C4-2B (cell line): ENCODE results near the gene DPF3.

Experiments
- H3K27ac ChIP-seq: fragments of 450-650 bp; 2 replicates; pipeline ENCODE4 v1.5.1; 2017
- CTCF ChIP-seq: fragments of 450-650 bp; conservative IDR thresholded peaks from 2 replicates; pipeline ENCODE4 v1.5.1; 2017; ENCODE audit warnings: mild to moderate bottlenecking
- ZFX ChIP-seq: fragments of 450-650 bp; IDR thresholded peaks from 2 replicates; pipeline ENCODE4 v1.6.1; 2017

The DPF3 gene

GRCh38 chr14:72608391-72609204 lies 285.3 kb downstream of the DPF3 start:
- H3K27ac ChIP-seq, result no peak overlapping the region
- no peak for TF ChIP-seq ZFX
- no peak for TF ChIP-seq CTCF

- H3K27ac ChIP-seq, result no peak overlapping the region
- no peak for TF ChIP-seq CTCF
- TF ChIP-seq ZFX, result no peak
Measured at GRCh38 chr14:72607386-72608130, 286.3 kb downstream of the DPF3 start.

DNA sequence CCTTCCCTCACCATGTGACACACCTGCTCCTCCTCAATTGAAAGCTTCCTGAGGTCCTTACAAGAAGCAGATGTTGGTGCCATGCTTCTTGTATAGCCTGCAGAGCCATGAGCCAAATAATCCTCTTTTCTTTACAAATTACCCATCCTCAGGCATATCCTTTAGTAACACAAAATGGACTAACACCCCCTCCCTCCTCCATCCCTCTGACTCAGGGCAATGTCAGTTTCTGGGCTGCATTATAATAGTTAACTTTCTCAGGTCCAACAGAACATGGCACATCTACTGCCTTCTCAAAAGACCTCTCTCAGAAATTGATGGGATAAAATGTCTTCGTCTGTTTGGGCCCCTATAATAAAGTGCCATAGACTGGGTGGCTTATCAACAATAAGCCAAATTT lies 287.0 kb downstream of the DPF3 start:
- no peak overlapping the region for H3K27ac ChIP-seq
- TF ChIP-seq ZFX (no peak), CTCF (no peak)

GRCh38 chr14:72605921-72606220 lies 288.0 kb downstream of the DPF3 start:
- TF ChIP-seq CTCF, result no peak
- no peak for TF ChIP-seq ZFX
- H3K27ac ChIP-seq, result no peak overlapping the region

- no peak overlapping the region for H3K27ac ChIP-seq
- TF ChIP-seq CTCF (no peak), ZFX (no peak)
Measured at GRCh38 chr14:72605096-72605920, 288.6 kb downstream of the DPF3 start.

DNA sequence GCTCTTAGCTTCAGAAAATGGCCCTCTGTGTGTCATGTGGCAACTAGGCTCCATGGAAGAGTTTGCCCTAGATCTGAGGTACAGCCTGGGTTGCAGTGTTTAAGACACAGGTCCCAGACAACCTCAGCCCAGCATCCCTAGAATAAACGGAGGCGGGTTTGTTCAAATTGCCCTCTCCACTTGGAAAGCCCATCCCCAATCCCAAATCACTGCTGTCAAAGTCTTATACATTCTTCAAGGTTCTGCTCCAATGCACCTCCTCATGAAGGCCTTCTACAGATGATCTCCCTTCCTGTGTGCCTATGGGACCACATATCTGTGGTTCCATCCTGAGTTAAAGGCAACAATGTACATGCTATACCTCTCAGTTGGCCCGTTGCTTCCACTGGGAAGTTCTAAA lies 289.8 kb downstream of the DPF3 start:
- no peak for TF ChIP-seq ZFX
- TF ChIP-seq CTCF, result no peak
- H3K27ac ChIP-seq, result no peak overlapping the region

DNA sequence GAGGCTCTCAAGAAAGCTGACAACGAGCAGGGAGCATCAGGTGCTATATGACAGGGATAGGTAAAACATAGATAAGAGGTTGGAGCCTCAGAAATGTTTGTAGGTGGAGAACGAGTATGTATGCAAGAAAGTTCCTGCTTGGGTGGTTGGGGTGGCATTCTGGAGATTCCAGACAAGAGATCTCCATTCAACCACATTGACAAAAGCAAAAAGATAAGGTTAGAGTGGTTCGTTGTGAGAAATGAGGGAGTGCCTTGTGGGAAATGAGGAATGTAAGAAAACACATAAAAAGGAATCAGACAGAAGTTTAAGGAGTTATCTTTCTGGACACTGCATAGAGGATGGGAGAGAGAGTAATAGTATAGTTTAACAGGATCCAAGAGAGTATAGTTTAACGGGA lies 290.3 kb downstream of the DPF3 start:
- H3K27ac ChIP-seq, result no peak overlapping the region
- TF ChIP-seq ZFX (no peak), CTCF (no peak)
